Smooth muscle cell (in vitro differentiated cells): ENCODE results near the gene BCO2. TPM values are rescaled to one million over a fixed set of nuclear protein-coding genes. Genes with fewer than 3 reads are reported as not detected.

Experiments
- DNase-seq: peaks from one replicate; lab custom pipeline; 2025; ENCODE audit not compliant: unreplicated experiment; lab: John Stamatoyannopoulos, UW
- H2AFZ ChIP-seq: fragments of 200-600 bp; sonication (generic); 2 replicates; pipeline ENCODE4 v1.6.0; 2016; ENCODE audit warnings: antibody characterized with exemption, low read depth, mild to moderate bottlenecking
- H3F3A ChIP-seq: fragments of 200-600 bp; sonication (generic); 2 replicates; pipeline ENCODE4 v1.6.0; 2017; ENCODE audit warnings: antibody characterized with exemption, low read depth
- H3K27ac ChIP-seq: fragments of 200-600 bp; sonication (generic); 2 replicates; pipeline ENCODE4 v1.5.1; 2016; ENCODE audit warnings: low read depth, mild to moderate bottlenecking
- H3K27me3 ChIP-seq: fragments of 200-600 bp; sonication (generic); 2 replicates; pipeline ENCODE4 v1.6.1; 2016; ENCODE audit warnings: low read depth, mild to moderate bottlenecking
- H3K36me3 ChIP-seq: fragments of 200-600 bp; sonication (generic); 2 replicates; pipeline ENCODE4 v1.5.1; 2016; ENCODE audit warnings: low read depth
- H3K4me1 ChIP-seq: fragments of 200-600 bp; sonication (generic); 2 replicates; pipeline ENCODE4 v1.5.1; 2016; ENCODE audit warnings: low read depth
- H3K4me2 ChIP-seq: fragments of 200-600 bp; sonication (generic); 2 replicates; pipeline ENCODE4 v1.6.0; 2016; ENCODE audit warnings: mild to moderate bottlenecking
- H3K4me3 ChIP-seq: fragments of 200-600 bp; sonication (generic); 2 replicates; pipeline ENCODE4 v1.5.1; 2016; ENCODE audit warnings: mild to moderate bottlenecking
- H3K79me2 ChIP-seq: fragments of 200-600 bp; sonication (generic); 2 replicates; pipeline ENCODE4 v1.6.0; 2016; ENCODE audit warnings: low read depth, mild to moderate bottlenecking
- H3K9ac ChIP-seq: fragments of 200-600 bp; sonication (generic); 2 replicates; pipeline ENCODE4 v1.6.0; 2016; ENCODE audit warnings: low read depth
- H3K9me3 ChIP-seq: fragments of 200-600 bp; sonication (generic); replicated peaks from 2 replicates; pipeline ENCODE4 v1.5.1; 2016; ENCODE audit warnings: low read depth
- H4K20me1 ChIP-seq: fragments of 200-600 bp; sonication (generic); 2 replicates; pipeline ENCODE4 v1.6.0; 2016; ENCODE audit warnings: low read depth
- CTCF ChIP-seq: fragments of 200-600 bp; sonication (generic); IDR thresholded peaks from 2 replicates; pipeline ENCODE4 v1.5.1; 2017; ENCODE audit warnings: borderline replicate concordance, mild to moderate bottlenecking, antibody characterized with exemption; ENCODE audit not compliant: insufficient read depth, poor library complexity, severe bottlenecking
- WGBS: methylation state at CpG from one replicate; pipeline ENCODE4 v1.1.7; 2016; ENCODE audit warnings: low lambda C conversion rate; 5-methylcytosine and 5-hydroxymethylcytosine counted together
- polyA plus RNA-seq: library from polyadenylated mRNA; unstranded; fragments of >200 nt; fragmentation: Nextera tagmentation; extraction: Ambion mirVana; gene quantifications from 2 replicates; pipeline ENCODE4 v1.2.1, GENCODE V29; 2016
- total RNA-seq: library from RNA; depleted of rRNA; stranded (reverse); fragments of >200 nt; gene quantifications from 2 replicates; pipeline ENCODE4 v1.2.3, GENCODE V29; 2014

BCO2 gene
- total and polyA plus RNA-seq, 2 experiments from 2014 or later = 0.82 to 1.8 TPM

DNA sequence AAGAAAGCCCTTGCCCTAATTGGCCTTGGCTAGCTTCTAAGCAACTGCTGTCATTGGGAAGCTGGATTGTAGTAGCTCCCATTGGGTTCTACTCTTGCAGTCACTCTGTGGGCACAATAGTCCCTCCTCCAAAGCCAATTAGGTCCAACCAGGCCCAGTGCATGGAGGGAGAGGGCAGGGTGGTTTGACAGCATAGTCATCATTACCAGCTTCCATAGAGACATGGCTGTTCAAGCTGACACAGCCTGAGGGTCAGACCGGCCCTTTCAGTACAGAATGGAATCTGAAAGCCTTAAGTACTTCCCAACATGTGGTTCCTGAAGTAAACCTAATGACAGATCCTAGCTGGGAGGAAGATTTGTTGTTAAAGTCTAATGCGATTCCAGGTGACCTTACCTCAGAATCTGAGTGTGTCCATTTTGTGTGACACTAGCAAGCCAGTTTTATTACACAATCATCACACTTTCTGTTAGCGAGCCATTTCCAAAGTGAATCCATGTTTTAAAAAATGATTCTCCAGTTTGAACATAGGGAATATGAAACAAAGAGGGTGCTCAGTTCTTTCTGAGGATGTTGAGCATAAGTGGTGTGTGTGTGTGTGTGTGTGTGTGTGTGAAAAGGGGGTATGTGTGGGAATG is 78.4 kb downstream of the BCO2 start:
- Histone ChIP-seq H3K27ac (no peak overlapping the region), H3K4me3 (no peak overlapping the region), H3K4me1 (no peaks in the 10 kb centered on the region), H3K27me3 (no peaks in the 10 kb centered on the region), H3K9ac (no peak overlapping the region), H3K79me2 (no peaks in the 10 kb centered on the region), H4K20me1 (no peaks in the 10 kb centered on the region), H3K4me2 (no peak overlapping the region), H3F3A (peaks cover 8% of the 10 kb centered on the region), H2AFZ (no peak overlapping the region), H3K9me3 (no peaks in the 10 kb centered on the region), H3K36me3 (no peaks in the 10 kb centered on the region)
- DNase-seq = no peak
- WGBS = 83% methylated on average over 3 of the region's 3 CpGs
- TF ChIP-seq CTCF = no peak

DNA sequence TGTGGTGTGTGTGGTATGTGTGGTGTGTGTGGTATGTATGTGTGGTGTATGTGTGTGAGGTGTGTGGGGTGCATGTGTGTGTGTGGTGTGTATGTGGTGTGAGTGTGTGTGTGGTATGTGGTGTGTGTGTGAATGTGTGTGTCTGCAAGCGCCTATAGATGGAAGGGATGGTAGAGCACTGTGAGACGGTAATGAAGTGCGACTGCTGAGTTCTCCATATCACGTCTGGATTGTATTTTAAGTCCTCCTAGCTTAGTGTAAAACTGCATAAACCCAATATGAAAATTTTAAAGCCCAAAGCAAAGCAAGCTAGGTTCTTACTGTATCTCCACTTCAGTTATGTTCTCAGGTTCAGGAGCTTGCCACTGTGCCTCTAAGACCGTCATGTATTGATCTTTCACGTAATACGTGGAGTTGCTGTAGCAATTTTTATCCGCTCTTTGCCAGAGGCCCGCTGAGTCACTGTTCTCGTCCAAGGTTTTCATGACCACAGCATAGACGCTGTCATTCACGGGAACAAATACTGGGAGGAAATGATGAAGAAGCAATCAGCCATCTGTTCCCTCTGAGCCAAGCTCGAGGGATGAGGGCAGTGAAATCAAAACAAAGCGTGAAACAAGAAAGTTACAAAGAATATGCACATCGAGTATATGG is 79.9 kb downstream of the BCO2 start:
- H2AFZ ChIP-seq = no peak overlapping the region

GRCh38 chr11:112260490-112260889 is 85.2 kb downstream of the BCO2 start, which contains the start of gene PLET1:
Gene PLET1 (minus strand): TSS chr11:112260860. CDS start chr11:112260589, 271 bp downstream.
- Histone ChIP-seq H4K20me1 (no peaks in the 10 kb centered on the region), H3K4me1 (no peaks in the 10 kb centered on the region), H3K4me2 (no peak within 1 kb of the TSS), H2AFZ (no peak within 1 kb of the TSS), H3K27me3 (no peaks in the 10 kb centered on the region), H3F3A (peaks cover 4% of the 10 kb centered on the region), H3K9me3 (no peaks in the 10 kb centered on the region), H3K27ac (no peak within 1 kb of the TSS), H3K9ac (no peak within 1 kb of the TSS), H3K4me3 (no peak within 1 kb of the TSS), H3K36me3 (no peaks in the 10 kb centered on the region), H3K79me2 (no peaks in the 10 kb centered on the region)
- DNase-seq = no peak
- TF ChIP-seq CTCF = no peak
- 96% methylated on average over 2 of the region's 2 CpGs for WGBS

More for the DNA sequence above, 79.9 kb downstream of the BCO2 start:
- DNase-seq = no peak
- no peaks in the 10 kb centered on the region for H3K9me3 ChIP-seq
- no peaks in the 10 kb centered on the region for H4K20me1 ChIP-seq
- no peak for TF ChIP-seq CTCF
- no peak overlapping the region for H3K4me3 ChIP-seq
- peak overlapping the region; percentile 31 for H3K27ac ChIP-seq
- H3K9ac ChIP-seq = no peak overlapping the region
- H3K4me2 ChIP-seq = peak overlapping the region; percentile 70
- no peaks in the 10 kb centered on the region for H3K36me3 ChIP-seq
- H3F3A ChIP-seq = peaks cover 8% of the 10 kb centered on the region
- H3K27me3 ChIP-seq = no peaks in the 10 kb centered on the region
- WGBS = 24% methylated on average over 12 of the region's 15 CpGs
- H3K79me2 ChIP-seq = no peaks in the 10 kb centered on the region
- H3K4me1 ChIP-seq = no peaks in the 10 kb centered on the region
